ENCODE data around the gene FASTKD3.

DNA sequence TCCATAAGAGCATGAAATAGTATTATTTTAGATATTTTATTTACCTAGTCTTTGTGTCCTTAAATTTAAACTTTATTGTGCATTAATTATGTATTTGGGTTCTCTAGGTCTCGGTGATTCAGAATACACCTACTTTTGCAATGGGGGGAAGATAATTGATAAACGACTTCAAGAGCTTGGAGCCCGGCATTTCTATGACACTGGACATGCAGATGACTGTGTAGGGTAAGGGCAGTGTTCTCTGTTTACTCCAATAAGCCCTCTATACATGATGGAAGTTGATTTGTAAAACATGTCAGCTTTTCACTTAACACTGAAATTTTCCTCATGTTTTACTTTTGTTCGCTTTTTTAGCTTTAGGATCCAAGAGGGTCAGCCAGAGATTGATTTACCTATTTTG, 6.3 kb upstream of the FASTKD3 start:
- TF ChIP-seq, protein P1, sequence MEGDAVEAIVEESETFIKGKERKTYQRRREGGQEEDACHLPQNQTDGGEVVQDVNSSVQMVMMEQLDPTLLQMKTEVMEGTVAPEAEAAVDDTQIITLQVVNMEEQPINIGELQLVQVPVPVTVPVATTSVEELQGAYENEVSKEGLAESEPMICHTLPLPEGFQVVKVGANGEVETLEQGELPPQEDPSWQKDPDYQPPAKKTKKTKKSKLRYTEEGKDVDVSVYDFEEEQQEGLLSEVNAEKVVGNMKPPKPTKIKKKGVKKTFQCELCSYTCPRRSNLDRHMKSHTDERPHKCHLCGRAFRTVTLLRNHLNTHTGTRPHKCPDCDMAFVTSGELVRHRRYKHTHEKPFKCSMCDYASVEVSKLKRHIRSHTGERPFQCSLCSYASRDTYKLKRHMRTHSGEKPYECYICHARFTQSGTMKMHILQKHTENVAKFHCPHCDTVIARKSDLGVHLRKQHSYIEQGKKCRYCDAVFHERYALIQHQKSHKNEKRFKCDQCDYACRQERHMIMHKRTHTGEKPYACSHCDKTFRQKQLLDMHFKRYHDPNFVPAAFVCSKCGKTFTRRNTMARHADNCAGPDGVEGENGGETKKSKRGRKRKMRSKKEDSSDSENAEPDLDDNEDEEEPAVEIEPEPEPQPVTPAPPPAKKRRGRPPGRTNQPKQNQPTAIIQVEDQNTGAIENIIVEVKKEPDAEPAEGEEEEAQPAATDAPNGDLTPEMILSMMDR (IDR thresholded peaks at IDR 0.05): no peak
- TF ChIP-seq ZFX (IDR thresholded peaks at IDR 0.05; ENCODE audit: borderline replicate concordance): no peak

Measured in 22Rv1 (cell line).